H9 (cell line): Measurements from ENCODE around the gene SOX18. TPM values are rescaled to one million over a fixed set of nuclear protein-coding genes. Genes with fewer than 3 reads are reported as not detected.

Experiments used
- DNase-seq: peaks from one replicate; pipeline ENCODE4 v3.0.0-alpha.2; 2017
- H2AFZ ChIP-seq: one replicate; pipeline ENCODE4 v1.6.1; 2013; ENCODE audit warnings: mild to moderate bottlenecking, low read length, control low read depth, moderate library complexity
- H2AK5ac ChIP-seq: 2 replicates; pipeline ENCODE4 v1.6.1; 2013; ENCODE audit warnings: low read length, control low read depth, mixed read lengths; ENCODE audit not compliant: insufficient read length
- H2BK120ac ChIP-seq: one replicate; pipeline ENCODE4 v1.6.1; 2013; ENCODE audit warnings: low read depth, mild to moderate bottlenecking, low read length, control low read depth, inconsistent platforms; ENCODE audit not compliant: poor library complexity, severe bottlenecking
- H2BK12ac ChIP-seq: 2 replicates; pipeline ENCODE4 v1.6.1; 2013; ENCODE audit warnings: low read length, control low read depth, mixed read lengths, low read depth; ENCODE audit not compliant: insufficient read length
- H2BK15ac ChIP-seq: 2 replicates; pipeline ENCODE4 v1.6.1; 2013; ENCODE audit warnings: low read depth, low read length, control low read depth
- H2BK20ac ChIP-seq: one replicate; pipeline ENCODE4 v1.6.1; 2013; ENCODE audit warnings: low read depth, mild to moderate bottlenecking, low read length, control low read depth, inconsistent platforms; ENCODE audit not compliant: poor library complexity, severe bottlenecking
- H2BK5ac ChIP-seq: 2 replicates; pipeline ENCODE4 v1.6.1; 2013; ENCODE audit warnings: low read length, control low read depth, mixed read lengths; ENCODE audit not compliant: insufficient read length
- H3K14ac ChIP-seq: 2 replicates; pipeline ENCODE4 v1.6.1; 2013; ENCODE audit warnings: low read length, control low read depth; ENCODE audit not compliant: insufficient read depth
- H3K18ac ChIP-seq: 2 replicates; pipeline ENCODE4 v1.6.1; 2013; ENCODE audit warnings: low read depth, mild to moderate bottlenecking, mixed read lengths, low read length, control low read depth; ENCODE audit not compliant: insufficient read length
- H3K23ac ChIP-seq: 2 replicates; pipeline ENCODE4 v1.6.1; 2013; ENCODE audit warnings: low read length, control low read depth, mixed read lengths, low read depth; ENCODE audit not compliant: insufficient read length
- H3K23me2 ChIP-seq: 2 replicates; pipeline ENCODE4 v1.6.1; 2013; ENCODE audit warnings: low read depth, mild to moderate bottlenecking, mixed read lengths, low read length, control low read depth; ENCODE audit not compliant: insufficient read length, poor library complexity, severe bottlenecking
- H3K27ac ChIP-seq: 2 replicates; pipeline ENCODE4 v1.5.1; 2013; ENCODE audit warnings: low read length, control low read depth, mixed read lengths, low read depth; ENCODE audit not compliant: insufficient read length
- H3K27me3 ChIP-seq: 2 replicates; pipeline ENCODE4 v1.6.1; 2013; ENCODE audit warnings: low read length, control low read depth, inconsistent platforms; ENCODE audit not compliant: insufficient read depth
- H3K4ac ChIP-seq: 2 replicates; pipeline ENCODE4 v1.6.1; 2013; ENCODE audit warnings: low read depth, mild to moderate bottlenecking, control low read depth, inconsistent platforms, low read length, moderate library complexity
- H3K4me1 ChIP-seq: 2 replicates; pipeline ENCODE4 v1.6.1; 2013; ENCODE audit warnings: low read length, control low read depth, inconsistent platforms; ENCODE audit not compliant: insufficient read depth
- H3K4me2 ChIP-seq: 2 replicates; pipeline ENCODE4 v1.6.1; 2013; ENCODE audit warnings: low read length, control low read depth, mixed read lengths; ENCODE audit not compliant: insufficient read length, insufficient read depth
- H3K56ac ChIP-seq: 2 replicates; pipeline ENCODE4 v1.6.1; 2013; ENCODE audit warnings: low read depth, mild to moderate bottlenecking, mixed read lengths, low read length, control low read depth; ENCODE audit not compliant: insufficient read length
- H3K79me1 ChIP-seq: 2 replicates; pipeline ENCODE4 v1.6.1; 2013; ENCODE audit warnings: low read depth, mild to moderate bottlenecking, moderate library complexity, low read length, control low read depth, inconsistent platforms; ENCODE audit not compliant: insufficient read depth, poor library complexity, severe bottlenecking
- H3K79me2 ChIP-seq: 2 replicates; pipeline ENCODE4 v1.6.1; 2013; ENCODE audit warnings: low read length, control low read depth, inconsistent platforms; ENCODE audit not compliant: insufficient read depth
- H3K9ac ChIP-seq: 2 replicates; pipeline ENCODE4 v1.6.1; 2013; ENCODE audit warnings: low read length, control low read depth, mixed read lengths; ENCODE audit not compliant: insufficient read length; ENCODE audit errors: extremely low read depth
- H3K9me3 ChIP-seq: one replicate; pipeline ENCODE4 v1.6.1; 2013; ENCODE audit warnings: low read depth, low read length, inconsistent platforms; ENCODE audit not compliant: control insufficient read depth
- H3T11ph ChIP-seq: one replicate; pipeline ENCODE4 v1.6.1; 2013; ENCODE audit warnings: mild to moderate bottlenecking, low read length, control low read depth, inconsistent platforms
- H4K20me1 ChIP-seq: one replicate; pipeline ENCODE4 v1.6.1; 2013; ENCODE audit not compliant: control insufficient read depth, insufficient read length, insufficient read depth
- H4K5ac ChIP-seq: 2 replicates; pipeline ENCODE4 v1.6.1; 2013; ENCODE audit warnings: low read depth, mild to moderate bottlenecking, mixed read lengths, low read length, control low read depth; ENCODE audit not compliant: insufficient read length
- H4K8ac ChIP-seq: replicated peaks from 2 replicates; pipeline ENCODE4 v1.6.1; 2013; ENCODE audit warnings: low read length, control low read depth, mixed read lengths, low read depth; ENCODE audit not compliant: insufficient read length
- H4K91ac ChIP-seq: 2 replicates; pipeline ENCODE4 v1.6.1; 2013; ENCODE audit warnings: low read depth, mild to moderate bottlenecking, moderate library complexity, mixed read lengths, low read length, control low read depth; ENCODE audit not compliant: insufficient read length
- H3K27ac Mint-ChIP-seq, 3 experiments: 2 replicates in 2 of 3; 3 replicates in 1 of 3; pipeline ENCODE4 v1.8.0; 2020 to 2021; ENCODE audit warnings: mixed read lengths in 3 of 3, mild to moderate bottlenecking in 1 of 3, moderate library complexity in 1 of 3
- H3K27me3 Mint-ChIP-seq: 2 replicates; pipeline ENCODE4 v1.8.0; 2021; ENCODE audit warnings: low read depth, mild to moderate bottlenecking, moderate library complexity, mixed read lengths
- H3K36me3 Mint-ChIP-seq, 3 experiments: 2 replicates in 2 of 3; 3 replicates in 1 of 3; pipeline ENCODE4 v1.8.0; 2020 to 2021; ENCODE audit warnings: low read depth in 3 of 3, mixed read lengths in 3 of 3; ENCODE audit not compliant: insufficient read depth in 1 of 3
- H3K4me1 Mint-ChIP-seq, 2 experiments: 2 replicates each; pipeline ENCODE4 v1.8.0; 2020; ENCODE audit warnings: mixed read lengths in 2 of 2
- H3K4me3 Mint-ChIP-seq, 2 experiments: 2 replicates in 1 of 2; 3 replicates in 1 of 2; pipeline ENCODE4 v1.8.0; 2020 to 2021; ENCODE audit warnings: mild to moderate bottlenecking in 2 of 2, mixed read lengths in 2 of 2, moderate library complexity in 1 of 2
- H3K9me3 Mint-ChIP-seq, 2 experiments: 2 replicates in 1 of 2; 3 replicates in 1 of 2; pipeline ENCODE4 v1.8.0; 2020; ENCODE audit warnings: mild to moderate bottlenecking in 2 of 2, mixed read lengths in 2 of 2, moderate library complexity in 1 of 2
- WGBS: extraction: QIAGEN DNeasy Blood & Tissue Kit; methylation state at CpG from one replicate; pipeline ENCODE4 v1.1.7; 2013; ENCODE audit warnings: missing lambda C conversion rate, low lambda C conversion rate, mixed read lengths; ENCODE audit not compliant: insufficient read length; ENCODE audit errors: extremely low coverage; 5-methylcytosine and 5-hydroxymethylcytosine counted together
- total RNA-seq: library from RNA; stranded (reverse); gene quantifications from 2 replicates; pipeline ENCODE4 v1.2.1, GENCODE V29; 2021
- TF ChIP-seq, protein P1 (sequence below): fragments of 200-600 bp; sonication (generic); conservative IDR thresholded peaks from 3 replicates; pipeline ENCODE4 v1.8.0; 2021; ENCODE audit warnings: antibody characterized with exemption, mild to moderate bottlenecking

SOX18 gene
- total RNA-seq, 1 experiment from 2014 or later = 2.0 TPM

GRCh38 chr20:64077094-64077493, 27.7 kb upstream of the SOX18 start:
- no peak overlapping the region for H3K4me2 ChIP-seq
- no peaks in the 10 kb centered on the region for H3K79me2 ChIP-seq
- H3K18ac ChIP-seq = no peak overlapping the region
- no peak overlapping the region for H2BK12ac ChIP-seq
- Mint-ChIP-seq H3K9me3 (no peaks in the 10 kb centered on the region), H3K4me1 (peaks cover 20 to 25% of the 10 kb centered on the region in 2 experiments), H3K27me3 (peaks cover 20% of the 10 kb centered on the region), H3K36me3 (no peaks in the 10 kb centered on the region; a peak in 2 of 7 replicates), H3K4me3 (no peak overlapping the region), H3K27ac (no peak overlapping the region)
- H2BK15ac ChIP-seq = no peak overlapping the region
- no peak for DNase-seq
- H3K14ac ChIP-seq = no peak overlapping the region
- H2BK120ac ChIP-seq = no peak overlapping the region
- H3K9ac ChIP-seq = no peak overlapping the region
- H2BK20ac ChIP-seq = no peak overlapping the region
- H2BK5ac ChIP-seq = no peak overlapping the region
- no peak overlapping the region for H2AK5ac ChIP-seq
- no peaks in the 10 kb centered on the region; the same call in 1 of the 2 replicates for H3K4me1 ChIP-seq
- no peak overlapping the region for H4K8ac ChIP-seq
- TF ChIP-seq, protein P1, sequence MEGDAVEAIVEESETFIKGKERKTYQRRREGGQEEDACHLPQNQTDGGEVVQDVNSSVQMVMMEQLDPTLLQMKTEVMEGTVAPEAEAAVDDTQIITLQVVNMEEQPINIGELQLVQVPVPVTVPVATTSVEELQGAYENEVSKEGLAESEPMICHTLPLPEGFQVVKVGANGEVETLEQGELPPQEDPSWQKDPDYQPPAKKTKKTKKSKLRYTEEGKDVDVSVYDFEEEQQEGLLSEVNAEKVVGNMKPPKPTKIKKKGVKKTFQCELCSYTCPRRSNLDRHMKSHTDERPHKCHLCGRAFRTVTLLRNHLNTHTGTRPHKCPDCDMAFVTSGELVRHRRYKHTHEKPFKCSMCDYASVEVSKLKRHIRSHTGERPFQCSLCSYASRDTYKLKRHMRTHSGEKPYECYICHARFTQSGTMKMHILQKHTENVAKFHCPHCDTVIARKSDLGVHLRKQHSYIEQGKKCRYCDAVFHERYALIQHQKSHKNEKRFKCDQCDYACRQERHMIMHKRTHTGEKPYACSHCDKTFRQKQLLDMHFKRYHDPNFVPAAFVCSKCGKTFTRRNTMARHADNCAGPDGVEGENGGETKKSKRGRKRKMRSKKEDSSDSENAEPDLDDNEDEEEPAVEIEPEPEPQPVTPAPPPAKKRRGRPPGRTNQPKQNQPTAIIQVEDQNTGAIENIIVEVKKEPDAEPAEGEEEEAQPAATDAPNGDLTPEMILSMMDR = no peak
- WGBS = no CpG with 5 or more reads among the region's 8 CpGs
- no peak overlapping the region for H4K91ac ChIP-seq
- no peaks in the 10 kb centered on the region for H3K9me3 ChIP-seq
- no peak overlapping the region for H4K5ac ChIP-seq
- peaks cover 6% of the 10 kb centered on the region for H3K23me2 ChIP-seq
- H3K27me3 ChIP-seq = no peaks in the 10 kb centered on the region
- no peaks in the 10 kb centered on the region for H4K20me1 ChIP-seq
- no peak overlapping the region for H3K27ac ChIP-seq
- no peaks in the 10 kb centered on the region for H3K79me1 ChIP-seq
- no peak overlapping the region for H3K4ac ChIP-seq
- no peak overlapping the region for H3K23ac ChIP-seq
- no peak overlapping the region for H3T11ph ChIP-seq
- H3K56ac ChIP-seq = no peak overlapping the region
- no peak overlapping the region for H2AFZ ChIP-seq
